ENCODE results near the gene CRADD.

DNA sequence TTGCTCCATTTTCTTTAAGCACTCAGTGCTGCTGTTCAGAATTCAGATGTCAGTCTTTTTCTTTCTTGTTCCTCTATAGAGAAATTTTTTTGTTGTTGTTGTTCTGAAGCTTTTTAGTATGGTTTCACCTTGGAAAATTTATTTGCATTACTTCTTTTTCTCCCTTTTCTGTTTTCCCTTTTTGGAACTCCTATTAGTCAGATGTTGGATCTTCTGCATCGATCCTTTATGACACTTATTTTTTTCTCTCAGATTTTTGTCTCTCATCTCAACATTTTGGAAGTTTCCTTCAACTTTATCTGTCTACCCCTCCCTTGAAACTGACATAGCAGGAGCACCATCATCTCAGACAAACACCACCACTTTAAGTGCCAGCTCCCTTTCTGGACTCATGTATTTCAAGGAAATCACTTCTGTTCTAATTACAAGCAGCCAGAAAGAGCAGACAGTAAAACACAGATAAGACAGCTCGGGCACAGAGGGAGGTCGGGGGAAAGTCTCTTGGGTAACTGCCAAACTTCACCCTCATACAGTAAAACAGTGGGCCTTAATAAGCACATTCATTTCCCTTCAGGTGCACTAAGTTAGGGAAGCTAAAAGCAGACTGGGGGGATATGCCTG, 248.5 kb downstream of the CRADD start:
- TF ChIP-seq, protein P1, sequence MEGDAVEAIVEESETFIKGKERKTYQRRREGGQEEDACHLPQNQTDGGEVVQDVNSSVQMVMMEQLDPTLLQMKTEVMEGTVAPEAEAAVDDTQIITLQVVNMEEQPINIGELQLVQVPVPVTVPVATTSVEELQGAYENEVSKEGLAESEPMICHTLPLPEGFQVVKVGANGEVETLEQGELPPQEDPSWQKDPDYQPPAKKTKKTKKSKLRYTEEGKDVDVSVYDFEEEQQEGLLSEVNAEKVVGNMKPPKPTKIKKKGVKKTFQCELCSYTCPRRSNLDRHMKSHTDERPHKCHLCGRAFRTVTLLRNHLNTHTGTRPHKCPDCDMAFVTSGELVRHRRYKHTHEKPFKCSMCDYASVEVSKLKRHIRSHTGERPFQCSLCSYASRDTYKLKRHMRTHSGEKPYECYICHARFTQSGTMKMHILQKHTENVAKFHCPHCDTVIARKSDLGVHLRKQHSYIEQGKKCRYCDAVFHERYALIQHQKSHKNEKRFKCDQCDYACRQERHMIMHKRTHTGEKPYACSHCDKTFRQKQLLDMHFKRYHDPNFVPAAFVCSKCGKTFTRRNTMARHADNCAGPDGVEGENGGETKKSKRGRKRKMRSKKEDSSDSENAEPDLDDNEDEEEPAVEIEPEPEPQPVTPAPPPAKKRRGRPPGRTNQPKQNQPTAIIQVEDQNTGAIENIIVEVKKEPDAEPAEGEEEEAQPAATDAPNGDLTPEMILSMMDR (IDR thresholded peaks at IDR 0.05 in 4 of 5, conservative IDR thresholded peaks at IDR 0.05 in 1 of 5) = no peak
- no peak for TF ChIP-seq POLR2A (IDR thresholded peaks at IDR 0.05)

Measured in gastrocnemius medialis (tissue), 4 donors.